GM23248 (cell line): Measurements from ENCODE around the gene TRIM27. TPM values are rescaled to one million over a fixed set of nuclear protein-coding genes. Genes with fewer than 3 reads are reported as not detected.
A peak's percentile ranks its signal among the peaks of the same experiment; 100 is the strongest.
"Not testable (repeated sequence)": the region's sequence is repeated elsewhere in the genome, so short reads cannot be mapped to it uniquely, and the experiment has no call there.

Experiments
- DNase-seq: peaks from one replicate; pipeline ENCODE4 v3.0.0-alpha.2; 2015
- H2AFZ ChIP-seq: fragments of 200-600 bp; sonication (generic); 2 replicates; pipeline ENCODE4 v1.6.1; 2016; ENCODE audit warnings: antibody characterized with exemption
- H3F3A ChIP-seq: fragments of 200-600 bp; sonication (generic); 2 replicates; pipeline ENCODE4 v1.6.1; 2016; ENCODE audit warnings: mild to moderate bottlenecking, antibody characterized with exemption, mixed run types; ENCODE audit not compliant: insufficient read depth
- H3K27ac ChIP-seq: fragments of 200-600 bp; sonication (generic); 2 replicates; pipeline ENCODE4 v1.5.1; 2016; ENCODE audit warnings: mild to moderate bottlenecking
- H3K27me3 ChIP-seq: fragments of 200-600 bp; sonication (generic); replicated peaks from 2 replicates; pipeline ENCODE4 v1.6.1; 2016; ENCODE audit warnings: mild to moderate bottlenecking; ENCODE audit not compliant: insufficient read depth
- H3K36me3 ChIP-seq: fragments of 200-600 bp; sonication (generic); 2 replicates; pipeline ENCODE4 v1.6.1; 2016; ENCODE audit warnings: low read depth, mild to moderate bottlenecking
- H3K4me1 ChIP-seq: fragments of 200-600 bp; sonication (generic); 2 replicates; pipeline ENCODE4 v1.6.1; 2016; ENCODE audit warnings: mild to moderate bottlenecking; ENCODE audit not compliant: insufficient read depth
- H3K4me2 ChIP-seq: fragments of 200-600 bp; sonication (generic); one replicate; pipeline ENCODE4 v1.6.1; 2016; ENCODE audit warnings: mild to moderate bottlenecking; ENCODE audit not compliant: unreplicated experiment
- H3K4me3 ChIP-seq: fragments of 200-600 bp; sonication (generic); 2 replicates; pipeline ENCODE4 v1.5.1; 2016; ENCODE audit warnings: mild to moderate bottlenecking
- H3K79me2 ChIP-seq: fragments of 200-600 bp; sonication (generic); 2 replicates; pipeline ENCODE4 v1.6.1; 2016; ENCODE audit warnings: mild to moderate bottlenecking; ENCODE audit not compliant: insufficient read depth
- H3K9ac ChIP-seq: fragments of 200-600 bp; sonication (generic); 2 replicates; pipeline ENCODE4 v1.6.1; 2016; ENCODE audit warnings: mild to moderate bottlenecking
- H3K9me2 ChIP-seq: fragments of 200-600 bp; sonication (generic); 2 replicates; pipeline ENCODE4 v1.6.1; 2016; ENCODE audit warnings: mixed run types, mild to moderate bottlenecking, moderate library complexity; ENCODE audit not compliant: insufficient read depth
- H3K9me3 ChIP-seq: fragments of 200-600 bp; sonication (generic); one replicate; pipeline ENCODE4 v1.6.1; 2017; ENCODE audit warnings: low read depth
- H4K20me1 ChIP-seq: fragments of 200-600 bp; sonication (generic); 2 replicates; pipeline ENCODE4 v1.6.0; 2016; ENCODE audit not compliant: insufficient read depth
- EZH2 ChIP-seq: fragments of 200-600 bp; sonication (generic); IDR thresholded peaks from 2 replicates; pipeline ENCODE4 v1.6.1; 2018; ENCODE audit warnings: antibody characterized with exemption, mild to moderate bottlenecking; ENCODE audit not compliant: insufficient read depth, poor library complexity, severe bottlenecking
- EZH2phosphoT487 ChIP-seq: fragments of 200-600 bp; sonication (generic); IDR thresholded peaks from 2 replicates; pipeline ENCODE4 v1.6.1; 2018; ENCODE audit warnings: antibody characterized with exemption, moderate library complexity, mild to moderate bottlenecking, low read depth; ENCODE audit not compliant: insufficient read depth
- WGBS, 2 experiments: methylation state at CpG; one replicate each; pipeline ENCODE4 v1.1.6; 2015 to 2017; ENCODE audit warnings: low lambda C conversion rate in 2 of 2, low coverage in 1 of 2; ENCODE audit errors: missing lambda C conversion rate in 2 of 2; 5-methylcytosine and 5-hydroxymethylcytosine counted together
- in situ Hi-C: fragments of 300-500 bp; cut with MboI; formaldehyde crosslinking; loops from 2 replicates; pipeline ENCODE4 v1.15.0; 2020
- polyA plus RNA-seq: library from polyadenylated mRNA; unstranded; fragments of >200 nt; fragmentation: Nextera tagmentation; extraction: Ambion mirVana; gene quantifications from 2 replicates; pipeline ENCODE4 v1.2.1, GENCODE V29; 2016
- total RNA-seq: library from RNA; depleted of rRNA; stranded (reverse); fragments of >200 nt; shearing (Covaris generic); gene quantifications from 2 replicates; pipeline ENCODE4 v1.2.3, GENCODE V29; 2014; rRNA removed

The TRIM27 gene
- total RNA-seq: 56.1 and 67.7 TPM in 2 replicates
- polyA plus RNA-seq: 40.2 and 42.1 TPM in 2 replicates

GRCh38 chr6:28923318-28924102 lies at the start of gene TRIM27:
TRIM27 (minus strand) TSS chr6:28923985; CDS start chr6:28923632, 353 bp downstream.
- Histone ChIP-seq H3K4me1 (peaks cover 9% of the 10 kb centered on the region; the same call in 1 of the 2 replicates), H3K9me3 (no peaks in the 10 kb centered on the region), H3K4me2 (peak within 1 kb of the TSS; percentile 94), H3F3A (0 out of 2 replicates have a peak, but pooled peaks cover 9% of the 10 kb centered on the region), H3K4me3 (peak within 1 kb of the TSS; percentile 94), H3K79me2 (peaks cover 48% of the 10 kb centered on the region), H3K9ac (peak within 1 kb of the TSS; percentile 86), H4K20me1 (no peaks in the 10 kb centered on the region), H3K27ac (peak within 1 kb of the TSS; percentile 74), H2AFZ (peak within 1 kb of the TSS; percentile 98), H3K9me2 (no peaks in the 10 kb centered on the region), H3K36me3 (peaks cover 21% of the 10 kb centered on the region), H3K27me3 (no peaks in the 10 kb centered on the region)
- in situ Hi-C loops: no loop called here
- WGBS, 2 experiments: 1 to 2% methylated on average over 85 to 86 of the region's 89 CpGs
- DNase-seq: peak; percentile 95
- TF ChIP-seq EZH2 (no peak), EZH2phosphoT487 (no peak)

- H4K20me1 ChIP-seq, H3K9me2 ChIP-seq, H3K79me2 ChIP-seq, in situ Hi-C loops, DNase-seq, H3K4me1 ChIP-seq, H3K27ac ChIP-seq, H2AFZ ChIP-seq, H3K4me3 ChIP-seq, H3F3A ChIP-seq, H3K9ac ChIP-seq, H3K9me3 ChIP-seq, H3K36me3 ChIP-seq, H3K4me2 ChIP-seq, H3K27me3 ChIP-seq: not testable (repeated sequence)
- WGBS, 2 experiments: 76 to 79% methylated on average over 21 of the region's 21 CpGs
Observed at GRCh38 chr6:28970056-28970455, 46.3 kb upstream of the TRIM27 start.

- no peaks in the 10 kb centered on the region for H3K36me3 ChIP-seq
- no peaks in the 10 kb centered on the region for H4K20me1 ChIP-seq
- no peak overlapping the region for H3K9ac ChIP-seq
- TF ChIP-seq EZH2 (no peak), EZH2phosphoT487 (no peak)
- H3K4me3 ChIP-seq: no peak overlapping the region
- no peak overlapping the region for H3K27ac ChIP-seq
- H2AFZ ChIP-seq: no peak overlapping the region
- H3F3A ChIP-seq: no peaks in the 10 kb centered on the region
- DNase-seq: no peak
- no peaks in the 10 kb centered on the region for H3K4me1 ChIP-seq
- H3K9me3 ChIP-seq: no peaks in the 10 kb centered on the region
- H3K9me2 ChIP-seq: no peaks in the 10 kb centered on the region
- no peaks in the 10 kb centered on the region for H3K27me3 ChIP-seq
- no peak overlapping the region for H3K4me2 ChIP-seq
- in situ Hi-C loops: no loop called here
- WGBS, 2 experiments: 59 to 65% methylated on average over 14 to 15 of the region's 15 CpGs
- H3K79me2 ChIP-seq: no peaks in the 10 kb centered on the region
Observed at GRCh38 chr6:28969129-28969528, 45.3 kb upstream of the TRIM27 start.

GRCh38 chr6:28968476-28968875 lies 44.7 kb upstream of the TRIM27 start:
- WGBS, 2 experiments: 48 to 70% methylated on average over 4 of the region's 4 CpGs
- no peak for TF ChIP-seq EZH2phosphoT487
- no peaks in the 10 kb centered on the region for H3K36me3 ChIP-seq
- no peaks in the 10 kb centered on the region for H3K79me2 ChIP-seq
- H3K9me2 ChIP-seq: no peaks in the 10 kb centered on the region
- no peak overlapping the region for H3K4me2 ChIP-seq
- no peak overlapping the region for H3K9ac ChIP-seq
- H2AFZ ChIP-seq: no peak overlapping the region
- H3K4me1 ChIP-seq: no peaks in the 10 kb centered on the region
- no peak for DNase-seq
- H3K4me3 ChIP-seq: no peak overlapping the region
- no peaks in the 10 kb centered on the region for H3K9me3 ChIP-seq
- no peak overlapping the region for H3K27ac ChIP-seq
- in situ Hi-C loops: no loop called here
- H4K20me1 ChIP-seq: no peaks in the 10 kb centered on the region
- H3K27me3 ChIP-seq: no peaks in the 10 kb centered on the region
- H3F3A ChIP-seq: no peaks in the 10 kb centered on the region

- no peaks in the 10 kb centered on the region for H3K9me2 ChIP-seq
- no peak overlapping the region for H2AFZ ChIP-seq
- no peaks in the 10 kb centered on the region for H3K36me3 ChIP-seq
- H3K9me3 ChIP-seq: no peaks in the 10 kb centered on the region
- H3K27me3 ChIP-seq: no peaks in the 10 kb centered on the region
- H3K79me2 ChIP-seq: no peaks in the 10 kb centered on the region
- no peaks in the 10 kb centered on the region for H3F3A ChIP-seq
- no peak overlapping the region for H3K9ac ChIP-seq
- H3K4me3 ChIP-seq: no peak overlapping the region
- in situ Hi-C loops: no loop called here
- no peak overlapping the region for H3K27ac ChIP-seq
- no peak overlapping the region for H3K4me2 ChIP-seq
- no peaks in the 10 kb centered on the region for H3K4me1 ChIP-seq
- TF ChIP-seq EZH2 (no peak), EZH2phosphoT487 (no peak)
- H4K20me1 ChIP-seq: no peaks in the 10 kb centered on the region
- WGBS, 2 experiments: 57 to 61% methylated on average over 2 of the region's 2 CpGs
- no peak for DNase-seq
Observed at GRCh38 chr6:28965706-28966105, 41.9 kb upstream of the TRIM27 start.
